CD14-positive monocyte (primary cell): ENCODE measurements around the gene PYGM. TPM values are rescaled to one million over a fixed set of nuclear protein-coding genes. Genes with fewer than 3 reads are reported as not detected.
A peak's percentile ranks its signal among the peaks of the same experiment; 100 is the strongest.

ENCODE experiments used
- DNase-seq, 3 donors: peaks; one replicate each; pipeline ENCODE4 v3.0.0-alpha.2; 2011 to 2022
- H2AFZ ChIP-seq: 2 replicates; pipeline ENCODE4 v1.6.0; 2012; ENCODE audit warnings: mild to moderate bottlenecking, low read depth, low read length, inconsistent platforms; ENCODE audit not compliant: insufficient read depth, poor library complexity, severe bottlenecking
- H3K27ac ChIP-seq, 2 donors: 1 replicate in 1 of 2; 2 replicates in 1 of 2; pipeline ENCODE4 v1.5.1; 2012 to 2013; ENCODE audit warnings: low read length in 2 of 2, control low read depth in 1 of 2, inconsistent platforms in 1 of 2, low read depth in 1 of 2, mild to moderate bottlenecking in 1 of 2
- H3K27me3 ChIP-seq, 2 donors: one replicate each; pipeline versions ENCODE4 v1.6.0 to v1.6.1; 2011 to 2013; ENCODE audit warnings: low read length in 2 of 2; ENCODE audit not compliant: control insufficient read depth in 2 of 2, insufficient read depth in 2 of 2
- H3K36me3 ChIP-seq, 2 donors: replicated peaks in 1 of 2; 1 replicate in 1 of 2; 2 replicates in 1 of 2; pipeline versions ENCODE4 v1.5.1 to v1.6.1; 2012 to 2013; ENCODE audit warnings: low read length in 2 of 2, control low read depth in 1 of 2, inconsistent platforms in 1 of 2, mild to moderate bottlenecking in 1 of 2; ENCODE audit not compliant: insufficient read depth in 2 of 2, control insufficient read depth in 1 of 2
- H3K4me1 ChIP-seq, 2 donors: 1 replicate in 1 of 2; 2 replicates in 1 of 2; pipeline versions ENCODE4 v1.5.1 to v1.6.1; 2012 to 2013; ENCODE audit warnings: low read length in 2 of 2, control low read depth in 1 of 2, inconsistent platforms in 1 of 2, mild to moderate bottlenecking in 1 of 2, moderate library complexity in 1 of 2; ENCODE audit not compliant: insufficient read depth in 2 of 2, control insufficient read depth in 1 of 2
- H3K4me2 ChIP-seq: replicated peaks from 2 replicates; pipeline ENCODE3; 2012; ENCODE audit warnings: low read length, moderate library complexity, mild to moderate bottlenecking; ENCODE audit not compliant: poor library complexity, severe bottlenecking; ENCODE audit errors: extremely low read depth
- H3K4me3 ChIP-seq, 3 experiments: fragments of 200-600 bp in 1 of 3; sonication (generic) in 1 of 3; replicated peaks in 1 of 3; 1 replicate in 2 of 3; 2 replicates in 1 of 3; pipeline ENCODE4 v1.5.1; 2011 to 2013; ENCODE audit warnings: low read length in 3 of 3, mild to moderate bottlenecking in 3 of 3, control low read depth in 2 of 3, low read depth in 2 of 3, inconsistent platforms in 1 of 3, moderate library complexity in 1 of 3
- H3K79me2 ChIP-seq: 2 replicates; pipeline ENCODE4 v1.6.0; 2012; ENCODE audit warnings: mild to moderate bottlenecking, control low read depth, inconsistent platforms, low read length, moderate library complexity; ENCODE audit not compliant: insufficient read depth
- H3K9ac ChIP-seq: 2 replicates; pipeline ENCODE4 v1.6.0; 2017; ENCODE audit warnings: low read length, mild to moderate bottlenecking; ENCODE audit not compliant: insufficient read depth, poor library complexity, severe bottlenecking
- H3K9me3 ChIP-seq, 2 donors: replicated peaks in 1 of 2; 1 replicate in 1 of 2; 2 replicates in 1 of 2; pipeline versions ENCODE4 v1.5.1 to v1.6.1; 2012 to 2013; ENCODE audit warnings: low read length in 2 of 2, control low read depth in 1 of 2; ENCODE audit not compliant: control insufficient read depth in 1 of 2, insufficient read depth in 1 of 2
- H4K20me1 ChIP-seq: 2 replicates; pipeline ENCODE4 v1.6.0; 2012; ENCODE audit warnings: mild to moderate bottlenecking, low read length, control low read depth, moderate library complexity; ENCODE audit not compliant: insufficient read depth
- H3K27ac Mint-ChIP-seq, 7 donors: one replicate each; pipeline ENCODE4 v1.8.0; 2020; ENCODE audit warnings: mild to moderate bottlenecking in 7 of 7, mixed read lengths in 7 of 7, moderate library complexity in 6 of 7, inconsistent platforms in 2 of 7
- H3K27me3 Mint-ChIP-seq, 3 donors: one replicate each; pipeline ENCODE4 v1.8.0; 2021 to 2022; ENCODE audit warnings: low read depth in 3 of 3, mild to moderate bottlenecking in 3 of 3, mixed read lengths in 3 of 3, moderate library complexity in 3 of 3, inconsistent platforms in 1 of 3
- H3K36me3 Mint-ChIP-seq, 2 donors: one replicate each; pipeline ENCODE4 v1.8.0; 2020; ENCODE audit warnings: mixed read lengths in 2 of 2, inconsistent platforms in 1 of 2, mild to moderate bottlenecking in 1 of 2
- H3K4me1 Mint-ChIP-seq: one replicate; pipeline ENCODE4 v1.8.0; 2020; ENCODE audit warnings: mild to moderate bottlenecking, mixed read lengths
- H3K4me3 Mint-ChIP-seq, 2 donors: one replicate each; pipeline ENCODE4 v1.8.0; 2020; ENCODE audit warnings: mild to moderate bottlenecking in 2 of 2, mixed read lengths in 2 of 2, moderate library complexity in 1 of 2
- H3K9me3 Mint-ChIP-seq, 7 donors: one replicate each; pipeline ENCODE4 v1.8.0; 2020 to 2022; ENCODE audit warnings: mixed read lengths in 7 of 7, mild to moderate bottlenecking in 6 of 7, moderate library complexity in 6 of 7, inconsistent platforms in 2 of 7
- CTCF ChIP-seq: fragments of 200-600 bp; IDR thresholded peaks from one replicate; pipeline ENCODE4 v1.8.0; 2022; ENCODE audit warnings: antibody characterized with exemption, mild to moderate bottlenecking
- whole genome bisulfite sequencing: methylation state at CpG from one replicate; pipeline ENCODE4 v1.1.5; 2013; ENCODE audit warnings: missing lambda C conversion rate; ENCODE audit not compliant: insufficient coverage; 5-methylcytosine and 5-hydroxymethylcytosine counted together
- intact Hi-C, 2 donors: fragments of 100-400 bp; cut with micrococcal nuclease; formaldehyde crosslinking; loops; one replicate each; pipeline versions ENCODE4 v1.15.0 to v1.15.1; 2023
- polyA plus RNA-seq, 3 donors: library from polyadenylated mRNA; depleted of rRNA in 1 of 3; unstranded in 2 of 3; stranded (reverse) in 1 of 3; fragments of 300-500 nt in 2 of 3; fragments of >200 nt in 1 of 3; fragmentation: Illumina TruSeq in 2 of 3; gene quantifications; 1 replicate in 2 of 3; 2 replicates in 1 of 3; pipeline ENCODE4 v1.2.3, GENCODE V29; 2012 to 2021

Gene PYGM
- polyA plus RNA-seq, 3 donors = 0.05 to 1.8 TPM; not detected in 1

- H3K27me3 Mint-ChIP-seq = peaks cover 0 to 4% (median 1%) of the 10 kb centered on the region in 3 donors
- Histone ChIP-seq H3K79me2 (peaks cover 52% of the 10 kb centered on the region), H3K27ac (peak overlapping the region; percentile 83 to 84), H3K4me3 (peak overlapping the region; percentile 71 to 95 (median 91)), H3K4me2 (peak overlapping the region; percentile 99), H3K9ac (peak overlapping the region; percentile 75), H2AFZ (peak overlapping the region; percentile 91), H3K27me3 (no peaks in the 10 kb centered on the region), H4K20me1 (peaks cover 46% of the 10 kb centered on the region), H3K4me1 (peaks cover 32 to 48% of the 10 kb centered on the region in 2 donors), H3K36me3 (peaks cover 18 to 32% of the 10 kb centered on the region in 2 donors), H3K9me3 (no peaks in the 10 kb centered on the region)
- H3K4me3 Mint-ChIP-seq = peak overlapping the region; percentile 91 to 98
- DNase-seq = peak; percentile 73 to 76 (median 76)
- WGBS = under 1% methylated on average over 48 of the region's 58 CpGs
- peaks cover 27 to 36% of the 10 kb centered on the region in 2 donors for H3K36me3 Mint-ChIP-seq
- intact Hi-C loops = no loop called here
- H3K9me3 Mint-ChIP-seq = no peaks in the 10 kb centered on the region
- peaks cover 35% of the 10 kb centered on the region for H3K4me1 Mint-ChIP-seq
- TF ChIP-seq CTCF = peak; percentile 82
- peak overlapping the region in 5 of 7 donors; percentile 71 to 97 (median 97) for H3K27ac Mint-ChIP-seq
These were observed 16.7 kb downstream of the PYGM start for GRCh38 chr11:64742889-64743590.

DNA sequence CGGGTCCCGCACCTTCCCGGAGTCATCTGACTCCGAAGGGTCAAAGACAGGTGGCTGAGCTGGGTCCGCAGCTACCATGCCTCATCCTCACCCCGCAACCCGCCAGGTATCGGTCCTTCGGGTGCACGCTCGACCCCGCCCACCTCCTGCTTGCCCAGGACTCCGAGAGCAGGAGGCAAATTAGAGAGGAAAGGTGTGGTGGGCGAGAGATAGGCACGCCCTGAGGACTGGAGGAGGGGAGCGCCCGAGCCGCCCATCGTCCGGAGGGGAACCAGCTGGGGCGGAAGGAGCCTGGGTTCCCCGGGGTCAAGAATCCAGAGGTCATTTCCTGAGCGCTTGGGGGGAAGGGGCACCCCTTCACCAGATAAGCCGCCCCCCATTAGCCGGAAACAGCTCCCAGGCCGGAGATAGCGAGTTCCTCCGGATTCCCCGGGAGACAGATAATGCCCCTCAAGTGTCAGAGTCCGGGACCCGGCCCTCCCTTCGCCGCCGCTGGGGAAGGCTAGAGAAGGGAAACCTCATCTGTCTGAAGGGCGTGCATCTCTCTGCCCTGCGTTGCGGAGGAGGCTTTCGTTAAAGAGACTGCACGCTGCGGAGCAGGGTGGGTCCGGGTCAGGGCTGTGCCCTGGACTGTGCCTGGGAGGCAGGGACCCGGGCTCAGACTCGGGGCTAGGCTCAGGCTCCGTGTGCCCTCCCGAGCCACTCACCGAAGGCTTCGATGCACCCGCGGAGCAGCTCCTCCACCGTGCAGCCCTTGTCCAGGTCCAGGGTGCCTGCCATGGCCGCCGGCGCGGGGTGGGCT lies 17.5 kb downstream of the PYGM start:
- H3K9me3 ChIP-seq = no peaks in the 10 kb centered on the region
- TF ChIP-seq CTCF = no peak
- peaks cover 33 to 44% of the 10 kb centered on the region in 2 donors for H3K36me3 Mint-ChIP-seq

More for the DNA sequence above, 17.5 kb downstream of the PYGM start:
- peaks cover 60% of the 10 kb centered on the region for H3K79me2 ChIP-seq
- peaks cover 0 to 4% (median 1%) of the 10 kb centered on the region in 3 donors for H3K27me3 Mint-ChIP-seq
- peak overlapping the region in 1 of 2 donors; percentile 83 for H3K27ac ChIP-seq
- H2AFZ ChIP-seq = peak overlapping the region; percentile 91
- H3K9me3 Mint-ChIP-seq = no peaks in the 10 kb centered on the region
- H3K36me3 ChIP-seq = peaks cover 21 to 40% of the 10 kb centered on the region in 2 donors
- peak overlapping the region; percentile 87 to 91 for H3K4me3 Mint-ChIP-seq
- no peaks in the 10 kb centered on the region for H3K27me3 ChIP-seq
- H3K4me1 ChIP-seq = peaks cover 32 to 48% of the 10 kb centered on the region in 2 donors
- 10% methylated on average over 47 of the region's 54 CpGs for WGBS
- peaks cover 53% of the 10 kb centered on the region for H4K20me1 ChIP-seq
- H3K4me1 Mint-ChIP-seq = peaks cover 35% of the 10 kb centered on the region
- peak in 1 of 3 donors; percentile 12 for DNase-seq
- H3K4me3 ChIP-seq = peak overlapping the region; percentile 71 to 95 (median 91)
- peak overlapping the region; percentile 75 for H3K9ac ChIP-seq
- peak overlapping the region; percentile 31 to 77 (median 68) for H3K27ac Mint-ChIP-seq
- peak overlapping the region; percentile 99 for H3K4me2 ChIP-seq
- intact Hi-C loops = no loop called here
